Endothelial cell of umbilical vein (primary cell): Measurements from ENCODE around the gene GNG2.

Source experiments
- EZH2 ChIP-seq: IDR thresholded peaks from 2 replicates; pipeline ENCODE4 v1.6.1; 2012; ENCODE audit warnings: borderline replicate concordance, low read depth, mild to moderate bottlenecking, moderate library complexity, low read length, inconsistent platforms; ENCODE audit not compliant: severe bottlenecking
- MYC ChIP-seq: IDR thresholded peaks from one replicate; pipeline ENCODE4 v1.6.1; 2011; ENCODE audit warnings: mild to moderate bottlenecking, low read depth, low read length
- POLR2A ChIP-seq: IDR thresholded peaks from 2 replicates; pipeline ENCODE4 v1.6.1; 2012; ENCODE audit warnings: low read depth, mild to moderate bottlenecking, control low read depth, low read length
- TF ChIP-seq, protein P1 (sequence below), 2 donors: IDR thresholded peaks; 1 replicate in 1 of 2; 2 replicates in 1 of 2; pipeline ENCODE4 v1.5.1; 2011; ENCODE audit warnings: low read length in 2 of 2, mild to moderate bottlenecking in 2 of 2, moderate library complexity in 2 of 2, control low read depth in 1 of 2, inconsistent platforms in 1 of 2, low read depth in 1 of 2; ENCODE audit not compliant: insufficient read depth in 1 of 2; ENCODE audit errors: extremely low read depth in 1 of 2

GRCh38 chr14:51865953-51866747 is 5.7 kb downstream of the GNG2 start:
- TF ChIP-seq MYC, result no peak
- TF ChIP-seq POLR2A, result no peak
- TF ChIP-seq, protein P1, sequence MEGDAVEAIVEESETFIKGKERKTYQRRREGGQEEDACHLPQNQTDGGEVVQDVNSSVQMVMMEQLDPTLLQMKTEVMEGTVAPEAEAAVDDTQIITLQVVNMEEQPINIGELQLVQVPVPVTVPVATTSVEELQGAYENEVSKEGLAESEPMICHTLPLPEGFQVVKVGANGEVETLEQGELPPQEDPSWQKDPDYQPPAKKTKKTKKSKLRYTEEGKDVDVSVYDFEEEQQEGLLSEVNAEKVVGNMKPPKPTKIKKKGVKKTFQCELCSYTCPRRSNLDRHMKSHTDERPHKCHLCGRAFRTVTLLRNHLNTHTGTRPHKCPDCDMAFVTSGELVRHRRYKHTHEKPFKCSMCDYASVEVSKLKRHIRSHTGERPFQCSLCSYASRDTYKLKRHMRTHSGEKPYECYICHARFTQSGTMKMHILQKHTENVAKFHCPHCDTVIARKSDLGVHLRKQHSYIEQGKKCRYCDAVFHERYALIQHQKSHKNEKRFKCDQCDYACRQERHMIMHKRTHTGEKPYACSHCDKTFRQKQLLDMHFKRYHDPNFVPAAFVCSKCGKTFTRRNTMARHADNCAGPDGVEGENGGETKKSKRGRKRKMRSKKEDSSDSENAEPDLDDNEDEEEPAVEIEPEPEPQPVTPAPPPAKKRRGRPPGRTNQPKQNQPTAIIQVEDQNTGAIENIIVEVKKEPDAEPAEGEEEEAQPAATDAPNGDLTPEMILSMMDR (IDR thresholded peaks at IDR 0.05; ENCODE audit: extremely low read depth in 1 of 2, insufficient read depth in 1 of 2, low read depth in 1 of 2, low read length in 2 of 2), result no peak
- no peak for TF ChIP-seq EZH2
